PC-9 (cell line): ENCODE measurements around the gene RAP1GAP2. TPM values are rescaled to one million over a fixed set of nuclear protein-coding genes. Genes with fewer than 3 reads are reported as not detected.
"Not testable (repeated sequence)": the region's sequence is repeated elsewhere in the genome, so short reads cannot be mapped to it uniquely, and the experiment has no call there.

ENCODE experiments used
- BruUV-seq: library from RNA; stranded (reverse); fragments of 400-500 nt; replicated peaks from 2 replicates; lab custom pipeline; 2021; lab: Mats Ljungman, UMichigan
- CTCF ChIA-PET: fragments of 300-600 bp; sonication (Branson Sonifier 250); formaldehyde crosslinking; loops from one replicate; lab custom pipeline; 2022; ENCODE audit warnings: antibody characterized with exemption; lab: Charles Lee
- POLR2A ChIA-PET: fragments of 300-600 bp; sonication (Branson Sonifier 250); formaldehyde crosslinking; loops from one replicate; lab custom pipeline; 2022; ENCODE audit warnings: antibody characterized with exemption; ENCODE audit not compliant: unreplicated experiment; lab: Charles Lee
- DNase-seq, 2 experiments: peaks; one replicate each; pipeline versions ENCODE4 v3.0.0 to v3.0.0-alpha.2; 2015 to 2022; ENCODE audit warnings: mixed read lengths in 1 of 2
- H2AFZ ChIP-seq: fragments of 200-600 bp; sonication (generic); 2 replicates; pipeline ENCODE4 v1.8.1; 2017; ENCODE audit warnings: antibody characterized with exemption
- H3F3A ChIP-seq: fragments of 200-600 bp; sonication (generic); 2 replicates; pipeline ENCODE4 v1.8.1; 2017; ENCODE audit warnings: antibody characterized with exemption, mild to moderate bottlenecking, low read depth; ENCODE audit not compliant: insufficient read depth
- H3K27ac ChIP-seq: fragments of 200-600 bp; sonication (generic); 2 replicates; pipeline ENCODE4 v1.6.1; 2016; ENCODE audit warnings: mixed run types
- H3K27me3 ChIP-seq: fragments of 200-600 bp; sonication (generic); 2 replicates; pipeline ENCODE4 v1.6.1; 2016; ENCODE audit warnings: low read depth, mixed run types; ENCODE audit not compliant: insufficient read depth
- H3K36me3 ChIP-seq: fragments of 200-600 bp; sonication (generic); 2 replicates; pipeline ENCODE4 v1.6.1; 2016; ENCODE audit warnings: low read depth, mixed run types
- H3K4me1 ChIP-seq: fragments of 200-600 bp; sonication (generic); replicated peaks from 2 replicates; pipeline ENCODE4 v1.6.1; 2016; ENCODE audit warnings: mixed run types; ENCODE audit not compliant: insufficient read depth
- H3K4me2 ChIP-seq: fragments of 200-600 bp; sonication (generic); 2 replicates; pipeline ENCODE4 v1.6.1; 2017; ENCODE audit warnings: mixed run types
- H3K4me3 ChIP-seq: fragments of 200-600 bp; sonication (generic); 2 replicates; pipeline ENCODE4 v1.6.1; 2016; ENCODE audit warnings: mixed run types
- H3K79me2 ChIP-seq: fragments of 200-600 bp; sonication (generic); 2 replicates; pipeline ENCODE4 v1.6.1; 2017; ENCODE audit warnings: low read depth, mixed run types
- H3K9me2 ChIP-seq: fragments of 200-600 bp; sonication (generic); 2 replicates; pipeline ENCODE4 v1.8.1; 2017; ENCODE audit warnings: mild to moderate bottlenecking; ENCODE audit not compliant: insufficient read depth
- H3K9me3 ChIP-seq: fragments of 200-600 bp; sonication (generic); 2 replicates; pipeline ENCODE4 v1.8.1; 2016; ENCODE audit warnings: low read depth; ENCODE audit not compliant: insufficient read depth
- H4K20me1 ChIP-seq: fragments of 200-600 bp; sonication (generic); 2 replicates; pipeline ENCODE4 v1.8.1; 2017; ENCODE audit not compliant: insufficient read depth
- EZH2 ChIP-seq: fragments of 200-600 bp; sonication (generic); IDR thresholded peaks from 2 replicates; pipeline ENCODE4 v1.8.0; 2017; ENCODE audit warnings: antibody characterized with exemption, low read depth
- intact Hi-C: fragments of 100-400 bp; cut with micrococcal nuclease; formaldehyde crosslinking; loops from one replicate; pipeline ENCODE4 v1.10.0; 2022; ENCODE audit not compliant: unreplicated experiment
- total RNA-seq: library from RNA; stranded (reverse); gene quantifications from 2 replicates; pipeline ENCODE4 v1.2.3, GENCODE V29; 2021
- TF ChIP-seq, protein P1 (sequence below): fragments of 200-600 bp; sonication (generic); conservative IDR thresholded peaks from 2 replicates; pipeline ENCODE4 v1.6.1; 2017; ENCODE audit warnings: mixed run types, antibody characterized with exemption, mild to moderate bottlenecking, moderate library complexity

Gene RAP1GAP2
- total RNA-seq, 1 experiment from 2014 or later: 10.1 TPM

DNA sequence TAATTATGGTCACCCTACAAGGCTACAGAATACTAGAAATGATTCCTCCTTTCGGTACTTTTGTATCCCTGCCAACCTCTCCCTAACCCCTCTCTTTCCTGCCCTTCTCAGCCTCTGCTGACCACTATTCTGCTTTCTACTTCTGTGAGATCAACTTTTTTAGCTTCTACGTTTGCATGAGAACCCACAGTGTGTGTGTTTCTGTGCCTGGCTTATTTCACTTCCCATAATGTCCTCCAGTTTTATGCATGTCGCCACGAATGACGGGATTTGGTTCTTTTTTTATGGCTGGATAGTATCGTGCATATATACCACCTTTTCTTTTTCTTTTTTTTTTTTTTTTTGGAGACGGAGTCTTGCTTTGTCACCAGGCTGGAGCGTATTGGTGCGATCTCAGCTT lies 92.1 kb downstream of the RAP1GAP2 start:
- Histone ChIP-seq H3K4me2 (no peak overlapping the region), H4K20me1 (no peaks in the 10 kb centered on the region), H3K4me3 (no peak overlapping the region), H3K27me3 (no peaks in the 10 kb centered on the region), H3K36me3 (no peaks in the 10 kb centered on the region), H3F3A (peaks cover 24% of the 10 kb centered on the region), H3K4me1 (peaks cover 40% of the 10 kb centered on the region), H3K27ac (no peak overlapping the region), H2AFZ (no peak overlapping the region), H3K9me3 (no peaks in the 10 kb centered on the region), H3K79me2 (no peaks in the 10 kb centered on the region), H3K9me2 (no peaks in the 10 kb centered on the region)
- CTCF ChIA-PET: no interaction called here
- no peak for DNase-seq
- no peak for TF ChIP-seq EZH2
- TF ChIP-seq, protein P1, sequence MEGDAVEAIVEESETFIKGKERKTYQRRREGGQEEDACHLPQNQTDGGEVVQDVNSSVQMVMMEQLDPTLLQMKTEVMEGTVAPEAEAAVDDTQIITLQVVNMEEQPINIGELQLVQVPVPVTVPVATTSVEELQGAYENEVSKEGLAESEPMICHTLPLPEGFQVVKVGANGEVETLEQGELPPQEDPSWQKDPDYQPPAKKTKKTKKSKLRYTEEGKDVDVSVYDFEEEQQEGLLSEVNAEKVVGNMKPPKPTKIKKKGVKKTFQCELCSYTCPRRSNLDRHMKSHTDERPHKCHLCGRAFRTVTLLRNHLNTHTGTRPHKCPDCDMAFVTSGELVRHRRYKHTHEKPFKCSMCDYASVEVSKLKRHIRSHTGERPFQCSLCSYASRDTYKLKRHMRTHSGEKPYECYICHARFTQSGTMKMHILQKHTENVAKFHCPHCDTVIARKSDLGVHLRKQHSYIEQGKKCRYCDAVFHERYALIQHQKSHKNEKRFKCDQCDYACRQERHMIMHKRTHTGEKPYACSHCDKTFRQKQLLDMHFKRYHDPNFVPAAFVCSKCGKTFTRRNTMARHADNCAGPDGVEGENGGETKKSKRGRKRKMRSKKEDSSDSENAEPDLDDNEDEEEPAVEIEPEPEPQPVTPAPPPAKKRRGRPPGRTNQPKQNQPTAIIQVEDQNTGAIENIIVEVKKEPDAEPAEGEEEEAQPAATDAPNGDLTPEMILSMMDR: no peak
- no TSS peak for BruUV-seq
- POLR2A ChIA-PET: no interaction called here
- intact Hi-C loops: no loop called here

DNA sequence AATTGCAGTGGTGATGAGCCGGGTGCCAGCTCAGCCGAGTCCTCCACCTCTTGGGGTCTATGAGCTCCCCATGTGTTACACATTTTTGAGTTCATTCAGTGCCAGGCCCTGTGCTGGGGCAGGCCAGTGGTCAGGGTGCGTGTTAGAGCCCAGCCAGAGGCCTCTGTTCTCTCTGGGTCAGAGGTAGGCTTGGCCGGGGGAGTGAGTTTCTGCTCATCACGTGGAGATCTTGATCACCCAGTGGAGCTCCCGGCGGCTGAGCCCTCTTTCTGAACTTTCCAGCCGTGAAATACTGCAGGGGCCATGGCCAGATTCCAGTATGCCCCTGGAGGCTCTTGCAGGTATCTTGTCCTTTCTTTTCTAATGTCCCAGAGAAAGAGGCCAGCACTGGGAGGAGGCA lies 93.0 kb downstream of the RAP1GAP2 start:
- Histone ChIP-seq H3F3A (peaks cover 33% of the 10 kb centered on the region), H3K4me1 (peaks cover 39% of the 10 kb centered on the region), H3K36me3 (no peaks in the 10 kb centered on the region), H2AFZ (no peak overlapping the region), H3K4me2 (no peak overlapping the region), H3K27ac (no peak overlapping the region), H3K79me2 (no peaks in the 10 kb centered on the region), H3K9me2 (no peaks in the 10 kb centered on the region), H3K4me3 (no peak overlapping the region), H3K9me3 (no peaks in the 10 kb centered on the region), H4K20me1 (no peaks in the 10 kb centered on the region), H3K27me3 (no peaks in the 10 kb centered on the region)
- BruUV-seq: no TSS peak
- ChIA-PET CTCF (interaction anchor here (0.5 kb wide), 1 partner anchor 89 kb away, joined by 6 read pairs; no protein-coding TSS in a partner anchor), POLR2A (no interaction called here)
- intact Hi-C loops: no loop called here
- no peak for DNase-seq
- TF ChIP-seq, protein P1: no peak
- TF ChIP-seq EZH2: no peak

DNA sequence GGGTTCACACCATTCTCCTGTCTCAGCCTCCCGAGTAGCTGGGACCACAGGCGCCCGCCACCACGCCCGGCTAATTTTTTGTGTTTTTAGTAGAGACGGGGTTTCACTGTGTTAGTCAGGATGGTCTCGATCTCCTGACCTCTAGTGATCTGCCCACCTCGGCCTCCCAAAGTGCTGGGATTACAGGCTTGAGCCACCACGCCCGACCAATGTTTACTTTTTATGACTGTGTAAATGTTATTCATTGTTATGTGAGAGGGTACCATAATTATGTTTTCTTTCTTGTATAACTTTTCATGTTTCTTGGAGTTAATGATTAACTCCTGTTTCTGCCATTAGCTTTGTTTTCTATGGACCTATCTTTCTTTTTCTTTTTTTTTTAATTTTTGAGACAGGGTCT lies 94.5 kb downstream of the RAP1GAP2 start:
- H3K36me3 ChIP-seq, H3K9me2 ChIP-seq, H3K79me2 ChIP-seq, H3K4me3 ChIP-seq, H3K9me3 ChIP-seq, H3K27ac ChIP-seq, BruUV-seq, DNase-seq, intact Hi-C loops, POLR2A ChIA-PET, H4K20me1 ChIP-seq, H3K4me2 ChIP-seq, H3K27me3 ChIP-seq, H2AFZ ChIP-seq: not testable (repeated sequence)
- CTCF ChIA-PET: interaction anchor here (0.7 kb wide), 1 partner anchor 115 kb away, joined by 6 read pairs; no protein-coding TSS in a partner anchor
- Histone ChIP-seq H3F3A (peaks cover 35% of the 10 kb centered on the region), H3K4me1 (peaks cover 44% of the 10 kb centered on the region)
